Measurements from ENCODE around the gene GABRA6.

GRCh38 chr5:161700065-161700464, 14.5 kb downstream of the GABRA6 start:
- TF ChIP-seq CTCF (conservative IDR thresholded peaks at IDR 0.05; ENCODE audit: low read depth in 2 of 2) (no peak), EZH2 (IDR thresholded peaks at IDR 0.05; ENCODE audit: low read depth, unreplicated experiment) (no peak)

Data from GM23338 (cell line).